ENCODE results near the gene C1orf116. TPM values are rescaled to one million over a fixed set of nuclear protein-coding genes. Genes with fewer than 3 reads are reported as not detected.

C1orf116 gene
- total RNA-seq, 1 experiment from 2014 or later: 8.7 TPM

GRCh38 chr1:207017615-207018559 is 14.7 kb downstream of the C1orf116 start:
- intact Hi-C loops (cut with micrococcal nuclease; ENCODE audit: unreplicated experiment): no loop called here
- Histone ChIP-seq H3K36me3 (ENCODE audit: control insufficient read depth, insufficient read depth, low read length) (peaks cover 7% of the 10 kb centered on the region; the same call in 1 of the 2 replicates), H3K27me3 (replicated peaks; ENCODE audit: control insufficient read depth, insufficient read depth, low read length) (no peaks in the 10 kb centered on the region), H3K9me3 (no peaks in the 10 kb centered on the region), H3K4me1 (peaks cover 32% of the 10 kb centered on the region), H3K4me3 (ENCODE audit: low read depth, low read length) (no peak overlapping the region)
- H3K9me3 Mint-ChIP-seq (ENCODE audit: unreplicated experiment): no peaks in the 10 kb centered on the region
- TF ChIP-seq, protein P1, sequence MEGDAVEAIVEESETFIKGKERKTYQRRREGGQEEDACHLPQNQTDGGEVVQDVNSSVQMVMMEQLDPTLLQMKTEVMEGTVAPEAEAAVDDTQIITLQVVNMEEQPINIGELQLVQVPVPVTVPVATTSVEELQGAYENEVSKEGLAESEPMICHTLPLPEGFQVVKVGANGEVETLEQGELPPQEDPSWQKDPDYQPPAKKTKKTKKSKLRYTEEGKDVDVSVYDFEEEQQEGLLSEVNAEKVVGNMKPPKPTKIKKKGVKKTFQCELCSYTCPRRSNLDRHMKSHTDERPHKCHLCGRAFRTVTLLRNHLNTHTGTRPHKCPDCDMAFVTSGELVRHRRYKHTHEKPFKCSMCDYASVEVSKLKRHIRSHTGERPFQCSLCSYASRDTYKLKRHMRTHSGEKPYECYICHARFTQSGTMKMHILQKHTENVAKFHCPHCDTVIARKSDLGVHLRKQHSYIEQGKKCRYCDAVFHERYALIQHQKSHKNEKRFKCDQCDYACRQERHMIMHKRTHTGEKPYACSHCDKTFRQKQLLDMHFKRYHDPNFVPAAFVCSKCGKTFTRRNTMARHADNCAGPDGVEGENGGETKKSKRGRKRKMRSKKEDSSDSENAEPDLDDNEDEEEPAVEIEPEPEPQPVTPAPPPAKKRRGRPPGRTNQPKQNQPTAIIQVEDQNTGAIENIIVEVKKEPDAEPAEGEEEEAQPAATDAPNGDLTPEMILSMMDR (IDR thresholded peaks at IDR 0.05; ENCODE audit: insufficient read depth in 1 of 2, low read depth in 1 of 2, low read length in 1 of 2, severe bottlenecking in 1 of 2, unreplicated experiment in 1 of 2): no peak
- no peak overlapping the region for H3K4me3 Mint-ChIP-seq (ENCODE audit: unreplicated experiment)
- no peak for DNase-seq
- BruUV-seq (replicated peaks): no TSS peak
- CTCF ChIA-PET: no interaction called here
- peaks cover 31% of the 10 kb centered on the region for H3K4me1 Mint-ChIP-seq (ENCODE audit: low read depth, unreplicated experiment)
- H3K27ac Mint-ChIP-seq (ENCODE audit: unreplicated experiment): no peak overlapping the region
- H3K36me3 Mint-ChIP-seq (ENCODE audit: insufficient read depth, unreplicated experiment): peaks cover 11% of the 10 kb centered on the region
- no peaks in the 10 kb centered on the region for H3K27me3 Mint-ChIP-seq (ENCODE audit: insufficient read depth, unreplicated experiment)
- POLR2A ChIA-PET: interaction anchor here (4.6 kb wide), 1 partner anchor 15 kb away, joined by 25 read pairs; the partner anchor contains the start of gene C1orf116

DNA sequence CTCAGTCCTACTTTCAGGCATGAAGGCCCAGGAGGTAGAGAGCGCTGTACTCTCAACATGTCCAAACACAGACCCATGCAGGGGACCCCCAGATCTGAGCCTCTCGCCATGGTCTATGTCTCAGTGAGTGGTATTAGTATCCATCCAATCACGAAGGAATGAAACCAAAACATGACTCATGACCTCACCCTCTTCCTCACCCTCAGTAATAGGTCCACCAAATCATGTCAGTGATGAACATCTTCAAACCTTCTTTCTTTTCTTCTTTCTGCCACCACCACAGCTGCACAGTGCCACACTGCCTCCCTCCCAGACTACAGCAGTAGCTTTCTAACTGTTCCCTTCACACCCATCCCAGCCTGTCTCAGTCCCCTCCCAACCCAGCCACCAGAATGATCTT is 16.8 kb downstream of the C1orf116 start:
- Mint-ChIP-seq H3K4me3 (ENCODE audit: unreplicated experiment) (no peak overlapping the region), H3K36me3 (ENCODE audit: insufficient read depth, unreplicated experiment) (no peaks in the 10 kb centered on the region), H3K9me3 (ENCODE audit: unreplicated experiment) (no peaks in the 10 kb centered on the region), H3K27ac (ENCODE audit: unreplicated experiment) (no peak overlapping the region), H3K4me1 (ENCODE audit: low read depth, unreplicated experiment) (peaks cover 19% of the 10 kb centered on the region), H3K27me3 (ENCODE audit: insufficient read depth, unreplicated experiment) (no peaks in the 10 kb centered on the region)
- DNase-seq: no peak
- Histone ChIP-seq H3K9me3 (no peaks in the 10 kb centered on the region), H3K36me3 (ENCODE audit: control insufficient read depth, insufficient read depth, low read length) (no peaks in the 10 kb centered on the region), H3K4me3 (ENCODE audit: low read depth, low read length) (no peak overlapping the region), H3K4me1 (peaks cover 17% of the 10 kb centered on the region), H3K27me3 (replicated peaks; ENCODE audit: control insufficient read depth, insufficient read depth, low read length) (no peaks in the 10 kb centered on the region)
- BruUV-seq (replicated peaks): no TSS peak
- TF ChIP-seq, protein P1 (IDR thresholded peaks at IDR 0.05; ENCODE audit: insufficient read depth in 1 of 2, low read depth in 1 of 2, low read length in 1 of 2, severe bottlenecking in 1 of 2, unreplicated experiment in 1 of 2): no peak
- CTCF ChIA-PET: no interaction called here
- POLR2A ChIA-PET: no interaction called here
- intact Hi-C loops (cut with micrococcal nuclease; ENCODE audit: unreplicated experiment): no loop called here

GRCh38 chr1:207014728-207015127 is 17.8 kb downstream of the C1orf116 start:
- CTCF ChIA-PET: no interaction called here
- Histone ChIP-seq H3K36me3 (ENCODE audit: control insufficient read depth, insufficient read depth, low read length) (no peaks in the 10 kb centered on the region), H3K27me3 (replicated peaks; ENCODE audit: control insufficient read depth, insufficient read depth, low read length) (no peaks in the 10 kb centered on the region), H3K9me3 (no peaks in the 10 kb centered on the region), H3K4me1 (peaks cover 10% of the 10 kb centered on the region), H3K4me3 (ENCODE audit: low read depth, low read length) (no peak overlapping the region)
- Mint-ChIP-seq H3K27me3 (ENCODE audit: insufficient read depth, unreplicated experiment) (no peaks in the 10 kb centered on the region), H3K4me3 (ENCODE audit: unreplicated experiment) (no peak overlapping the region), H3K27ac (ENCODE audit: unreplicated experiment) (no peak overlapping the region), H3K4me1 (ENCODE audit: low read depth, unreplicated experiment) (peaks cover 17% of the 10 kb centered on the region), H3K9me3 (ENCODE audit: unreplicated experiment) (no peaks in the 10 kb centered on the region), H3K36me3 (ENCODE audit: insufficient read depth, unreplicated experiment) (no peaks in the 10 kb centered on the region)
- POLR2A ChIA-PET: interaction anchor here (0.6 kb wide), 1 partner anchor 10 kb away, joined by 5 read pairs; no protein-coding TSS in a partner anchor
- TF ChIP-seq, protein P1 (IDR thresholded peaks at IDR 0.05; ENCODE audit: insufficient read depth in 1 of 2, low read depth in 1 of 2, low read length in 1 of 2, severe bottlenecking in 1 of 2, unreplicated experiment in 1 of 2): no peak
- intact Hi-C loops (cut with micrococcal nuclease; ENCODE audit: unreplicated experiment): no loop called here
- no peak for DNase-seq
- BruUV-seq (replicated peaks): no TSS peak
